Endodermal cell (in vitro differentiated cells): Measurements from ENCODE around the gene ZNF620. TPM values are rescaled to one million over a fixed set of nuclear protein-coding genes. Genes with fewer than 3 reads are reported as not detected.

ENCODE experiments used
- DNase-seq: peaks from one replicate; pipeline ENCODE4 v3.0.0-alpha.2; 2017
- H3K27ac ChIP-seq: 2 replicates; pipeline ENCODE4 v1.5.1; 2013; ENCODE audit warnings: mild to moderate bottlenecking, low read depth, low read length, moderate library complexity
- H3K27me3 ChIP-seq: 2 replicates; pipeline ENCODE4 v1.6.1; 2013; ENCODE audit warnings: mild to moderate bottlenecking, low read length, moderate library complexity; ENCODE audit not compliant: insufficient read depth, control insufficient read depth, poor library complexity, severe bottlenecking
- H3K36me3 ChIP-seq: 2 replicates; pipeline ENCODE4 v1.7.0; 2013; ENCODE audit warnings: mild to moderate bottlenecking, low read length, moderate library complexity; ENCODE audit not compliant: control insufficient read depth, insufficient read depth
- H3K4me1 ChIP-seq: one replicate; pipeline ENCODE4 v1.7.0; 2013; ENCODE audit warnings: low read length; ENCODE audit not compliant: control insufficient read depth, insufficient read depth
- H3K4me3 ChIP-seq: 2 replicates; pipeline ENCODE4 v1.5.1; 2013; ENCODE audit warnings: mild to moderate bottlenecking, low read length, moderate library complexity
- H3K9ac ChIP-seq: 2 replicates; pipeline ENCODE4 v1.6.1; 2013; ENCODE audit warnings: mild to moderate bottlenecking, low read length, moderate library complexity; ENCODE audit not compliant: poor library complexity, severe bottlenecking; ENCODE audit errors: extremely low read depth
- H3K9me3 ChIP-seq: 2 replicates; pipeline ENCODE4 v1.6.1; 2013; ENCODE audit warnings: mild to moderate bottlenecking, low read length, moderate library complexity; ENCODE audit not compliant: control insufficient read depth
- H3K27ac Mint-ChIP-seq: 2 replicates; pipeline ENCODE4 v1.8.0; 2020; ENCODE audit warnings: mixed read lengths
- H3K27me3 Mint-ChIP-seq: 2 replicates; pipeline ENCODE4 v1.8.0; 2021; ENCODE audit warnings: mild to moderate bottlenecking, mixed read lengths; ENCODE audit not compliant: insufficient read depth
- H3K36me3 Mint-ChIP-seq: 2 replicates; pipeline ENCODE4 v1.8.0; 2020; ENCODE audit warnings: low read depth, mixed read lengths
- H3K4me1 Mint-ChIP-seq: 2 replicates; pipeline ENCODE4 v1.8.0; 2020; ENCODE audit warnings: mixed read lengths
- H3K4me3 Mint-ChIP-seq: 2 replicates; pipeline ENCODE4 v1.8.0; 2020; ENCODE audit warnings: mild to moderate bottlenecking, moderate library complexity, mixed read lengths
- H3K9me3 Mint-ChIP-seq: 2 replicates; pipeline ENCODE4 v1.8.0; 2020; ENCODE audit warnings: mild to moderate bottlenecking, mixed read lengths
- WGBS, 2 experiments: methylation state at CpG; one replicate each; pipeline versions ENCODE4 v1.1.5 to v1.1.7; 2013; ENCODE audit warnings: missing lambda C conversion rate in 2 of 2, mixed read lengths in 1 of 2; ENCODE audit not compliant: insufficient coverage in 1 of 2, insufficient read length in 1 of 2; 5-methylcytosine and 5-hydroxymethylcytosine counted together
- long read RNA-seq, 4 experiments: library from polyadenylated mRNA in 2 of 4; library from RNA in 1 of 4; library from capped mRNA in 1 of 4; stranded (forward) in 3 of 4; unstranded in 1 of 4; transcript quantifications; one replicate each; pipeline ENCODE4 v2.0.0, GENCODE V29; 2020 to 2021; ENCODE audit warnings: inconsistent platforms in 1 of 4
- polyA plus RNA-seq, 2 experiments: library from polyadenylated mRNA; stranded (reverse); fragments of 50-300 nt; gene quantifications; one replicate each; pipeline ENCODE4 v1.2.3, GENCODE V29; 2013
- total RNA-seq, 2 donors: library from RNA; stranded (reverse); fragmentation: NEBNext Ultra II Directional in 1 of 2; extraction: Animal tissue kit (Norgen Biotek cat#: 25700) in 1 of 2; gene quantifications; 2 replicates in 1 of 2; 3 replicates in 1 of 2; pipeline ENCODE4 v1.2.1, GENCODE V29; 2021
- TF ChIP-seq, protein P1 (sequence below): fragments of 200-600 bp; sonication (generic); conservative IDR thresholded peaks from 2 replicates; pipeline ENCODE4 v1.5.0; 2021; ENCODE audit warnings: antibody characterized with exemption, mild to moderate bottlenecking

Gene ZNF620
- 10 to 100 TPM; 17.0 to 19.3 TPM for total RNA-seq
- 13.3 TPM for polyA plus RNA-seq (2013, experiment 1 of 2)
- polyA plus RNA-seq (2013, experiment 2 of 2): 12.2 TPM
- long read RNA-seq, experiment 1, partial matches to known transcripts: 0 of 4 reads
- long read RNA-seq, experiment 1, other reads (novel, unspliced or antisense): 3 of 4 reads
- long read RNA-seq, experiment 2, partial matches to known transcripts: 0 of 20 reads
- long read RNA-seq, experiment 2, other reads (novel, unspliced or antisense): 12 of 20 reads
- long read RNA-seq, experiment 3, transcript ZNF620-201 (5 exons, 3,291 nt): minor isoform, 11 of 52 reads
- long read RNA-seq, experiment 3, transcript ZNF620-202 (3 exons, 2,022 nt): major isoform, 19 of 52 reads
- long read RNA-seq, experiment 3, partial matches to known transcripts: 3 of 52 reads
- long read RNA-seq, experiment 3, other reads (novel, unspliced or antisense): 17 of 52 reads
- long read RNA-seq, experiment 4, partial matches to known transcripts: 0 of 5 reads
- long read RNA-seq, experiment 4, other reads (novel, unspliced or antisense): 0 of 5 reads

DNA sequence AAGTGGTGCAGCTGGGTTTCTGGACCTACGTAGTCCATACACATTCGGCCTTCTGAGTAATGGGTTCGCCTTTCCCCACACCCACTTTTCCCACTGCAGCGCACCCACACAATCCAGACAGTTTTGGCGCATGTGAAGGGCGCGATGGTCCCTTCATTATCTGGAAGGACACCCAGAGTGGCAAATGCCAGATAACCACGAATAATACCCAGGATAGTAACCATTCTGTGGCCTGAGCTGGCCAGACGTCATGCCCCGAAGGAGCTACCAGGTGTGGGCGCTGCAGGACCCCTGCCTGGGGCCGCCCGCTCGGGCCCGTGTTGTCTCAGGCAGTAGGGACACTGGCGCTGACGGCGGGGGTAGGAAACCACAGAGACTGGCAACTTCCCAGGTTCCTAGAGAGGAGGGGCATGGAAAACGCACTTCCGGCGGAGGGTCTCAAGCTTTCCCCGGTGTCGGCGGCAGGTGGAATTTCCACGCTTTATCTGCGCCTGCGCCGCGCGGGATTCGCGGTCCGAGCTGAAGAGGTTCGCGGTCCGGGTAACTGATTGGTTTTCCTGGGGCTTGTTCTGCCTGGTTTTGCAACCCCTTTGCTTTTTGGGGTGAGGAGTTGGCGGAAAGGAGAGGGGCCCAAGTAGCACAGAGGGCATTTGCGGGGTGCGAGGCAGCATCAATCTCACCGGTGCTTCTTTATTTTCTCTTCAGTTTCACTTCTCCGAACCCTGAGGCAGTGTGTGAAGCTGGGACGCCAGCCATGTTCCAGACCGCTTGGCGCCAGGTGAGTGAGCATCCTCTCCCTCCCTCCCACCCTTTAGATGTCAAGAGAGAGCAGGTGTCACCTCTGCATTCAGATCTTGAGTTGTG is at the start of gene ZNF620:
TSS of gene ZNF620 (plus strand) at position 441 of the 864 bp plus-strand sequence. CDS start at position 755, 314 bp downstream.
- TF ChIP-seq, protein P1, sequence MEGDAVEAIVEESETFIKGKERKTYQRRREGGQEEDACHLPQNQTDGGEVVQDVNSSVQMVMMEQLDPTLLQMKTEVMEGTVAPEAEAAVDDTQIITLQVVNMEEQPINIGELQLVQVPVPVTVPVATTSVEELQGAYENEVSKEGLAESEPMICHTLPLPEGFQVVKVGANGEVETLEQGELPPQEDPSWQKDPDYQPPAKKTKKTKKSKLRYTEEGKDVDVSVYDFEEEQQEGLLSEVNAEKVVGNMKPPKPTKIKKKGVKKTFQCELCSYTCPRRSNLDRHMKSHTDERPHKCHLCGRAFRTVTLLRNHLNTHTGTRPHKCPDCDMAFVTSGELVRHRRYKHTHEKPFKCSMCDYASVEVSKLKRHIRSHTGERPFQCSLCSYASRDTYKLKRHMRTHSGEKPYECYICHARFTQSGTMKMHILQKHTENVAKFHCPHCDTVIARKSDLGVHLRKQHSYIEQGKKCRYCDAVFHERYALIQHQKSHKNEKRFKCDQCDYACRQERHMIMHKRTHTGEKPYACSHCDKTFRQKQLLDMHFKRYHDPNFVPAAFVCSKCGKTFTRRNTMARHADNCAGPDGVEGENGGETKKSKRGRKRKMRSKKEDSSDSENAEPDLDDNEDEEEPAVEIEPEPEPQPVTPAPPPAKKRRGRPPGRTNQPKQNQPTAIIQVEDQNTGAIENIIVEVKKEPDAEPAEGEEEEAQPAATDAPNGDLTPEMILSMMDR: peak; percentile 68
- peaks cover 3% of the 10 kb centered on the region for H3K27me3 Mint-ChIP-seq
- WGBS, 2 experiments: 11 to 22% methylated on average over 18 to 44 of the region's 44 CpGs

GRCh38 chr3:40456279-40456939 is 49.4 kb upstream of the ZNF620 start:
- H3K27ac ChIP-seq: peak overlapping the region; percentile 66
- TF ChIP-seq, protein P1: no peak
- Mint-ChIP-seq H3K9me3 (no peaks in the 10 kb centered on the region), H3K4me1 (peaks cover 24% of the 10 kb centered on the region), H3K27me3 (peaks cover 2% of the 10 kb centered on the region), H3K4me3 (peak overlapping the region; percentile 93), H3K27ac (peak overlapping the region; percentile 96), H3K36me3 (peaks cover 34% of the 10 kb centered on the region)
- peak overlapping the region; percentile 100 for H3K4me3 ChIP-seq
- H3K9ac ChIP-seq: peak overlapping the region; percentile 89
- no peaks in the 10 kb centered on the region for H3K9me3 ChIP-seq
- DNase-seq: no peak
- H3K27me3 ChIP-seq: no peaks in the 10 kb centered on the region
- H3K4me1 ChIP-seq: peaks cover 4% of the 10 kb centered on the region
- peaks cover 36% of the 10 kb centered on the region for H3K36me3 ChIP-seq
- 72 to 75% methylated on average over 27 to 29 of the region's 29 CpGs for WGBS, 2 experiments

More for the DNA sequence above, at the start of gene ZNF620:
- H3K4me3 Mint-ChIP-seq: peak within 1 kb of the TSS; percentile 98
- peaks cover 23% of the 10 kb centered on the region for H3K36me3 ChIP-seq
- no peaks in the 10 kb centered on the region for H3K4me1 ChIP-seq
- no peaks in the 10 kb centered on the region for H3K27me3 ChIP-seq
- peaks cover 38% of the 10 kb centered on the region for H3K36me3 Mint-ChIP-seq
- DNase-seq: peak; percentile 96
- H3K27ac Mint-ChIP-seq: peak within 1 kb of the TSS; percentile 98
- H3K27ac ChIP-seq: no peak within 1 kb of the TSS
- peaks cover 4% of the 10 kb centered on the region for H3K4me1 Mint-ChIP-seq
- peak within 1 kb of the TSS; percentile 41 for H3K9ac ChIP-seq
- H3K9me3 Mint-ChIP-seq: peaks cover 8% of the 10 kb centered on the region
- H3K9me3 ChIP-seq: peaks cover 5% of the 10 kb centered on the region
- peak within 1 kb of the TSS; percentile 90 for H3K4me3 ChIP-seq
